IMR-90 (cell line): ENCODE results near the gene TENM4. TPM values are rescaled to one million over a fixed set of nuclear protein-coding genes. Genes with fewer than 3 reads are reported as not detected.

Experiments used
- ATAC-seq: fragments of 200-7000 bp; cut with Tn5 transposase; 2 replicates; pipeline ENCODE4 v1.9.1; 2020; ENCODE audit warnings: low read depth, mild to moderate bottlenecking, moderate library complexity
- BruUV-seq: library from RNA; stranded (reverse); fragments of 400-500 nt; replicated peaks from 2 replicates; lab custom pipeline; 2021; lab: Mats Ljungman, UMichigan
- CTCF ChIA-PET: fragments of 300-600 bp; formaldehyde crosslinking; extraction: SDS; loops from one replicate; lab custom pipeline; 2021; ENCODE audit warnings: antibody characterized with exemption; lab: Yijun Ruan, JAX
- POLR2A ChIA-PET: fragments of 300-600 bp; sonication (Branson Sonifier 250); formaldehyde crosslinking; loops from one replicate; lab custom pipeline; 2022; ENCODE audit warnings: antibody characterized with exemption; ENCODE audit not compliant: unreplicated experiment; lab: Charles Lee
- DNase-seq: peaks from one replicate; pipeline ENCODE4 v3.0.0; 2013
- H2AFZ ChIP-seq: replicated peaks from 2 replicates; pipeline ENCODE3; 2013; ENCODE audit warnings: low read length, mild to moderate bottlenecking; ENCODE audit not compliant: poor library complexity
- H2AK5ac ChIP-seq: 2 replicates; pipeline ENCODE4 v1.6.1; 2013; ENCODE audit warnings: low read depth, low read length, inconsistent platforms
- H2AK9ac ChIP-seq: replicated peaks from 2 replicates; pipeline ENCODE3; 2013; ENCODE audit warnings: mild to moderate bottlenecking, low read depth, low read length, moderate library complexity; ENCODE audit not compliant: poor library complexity
- H2BK120ac ChIP-seq: 2 replicates; pipeline ENCODE4 v1.6.1; 2013; ENCODE audit warnings: low read depth, low read length, inconsistent platforms
- H2BK15ac ChIP-seq: 3 replicates; pipeline ENCODE4 v1.6.1; 2013; ENCODE audit warnings: low read depth, low read length, inconsistent platforms
- H2BK20ac ChIP-seq: 2 replicates; pipeline ENCODE4 v1.6.1; 2013; ENCODE audit warnings: low read depth, mild to moderate bottlenecking, inconsistent platforms, low read length, moderate library complexity
- H2BK5ac ChIP-seq: 2 replicates; pipeline ENCODE4 v1.6.1; 2013; ENCODE audit warnings: mild to moderate bottlenecking, low read depth, low read length, inconsistent platforms; ENCODE audit not compliant: poor library complexity, severe bottlenecking
- H3K14ac ChIP-seq: replicated peaks from 2 replicates; pipeline ENCODE4 v1.6.1; 2013; ENCODE audit warnings: low read depth, low read length, inconsistent platforms
- H3K18ac ChIP-seq: 2 replicates; pipeline ENCODE4 v1.6.1; 2013; ENCODE audit warnings: low read depth, low read length, control low read depth
- H3K23ac ChIP-seq: 2 replicates; pipeline ENCODE4 v1.6.1; 2013; ENCODE audit warnings: low read depth, low read length, inconsistent platforms
- H3K27ac ChIP-seq: 2 replicates; pipeline ENCODE4 v1.5.1; 2013; ENCODE audit warnings: mild to moderate bottlenecking, control low read depth, low read length; ENCODE audit not compliant: insufficient read depth
- H3K27me3 ChIP-seq: 2 replicates; pipeline ENCODE4 v1.6.1; 2013; ENCODE audit warnings: low read length; ENCODE audit not compliant: control insufficient read depth, insufficient read depth
- H3K36me3 ChIP-seq: 2 replicates; pipeline ENCODE4 v1.6.1; 2013; ENCODE audit warnings: low read length, mixed read lengths; ENCODE audit not compliant: control insufficient read depth, insufficient read depth
- H3K4ac ChIP-seq: 2 replicates; pipeline ENCODE4 v1.6.1; 2013; ENCODE audit warnings: low read depth, low read length, inconsistent platforms
- H3K4me1 ChIP-seq: 2 replicates; pipeline ENCODE4 v1.6.1; 2013; ENCODE audit warnings: low read length, mixed read lengths; ENCODE audit not compliant: control insufficient read depth, insufficient read depth
- H3K4me2 ChIP-seq: 2 replicates; pipeline ENCODE4 v1.6.1; 2013; ENCODE audit warnings: low read depth, mild to moderate bottlenecking, control low read depth, low read length, moderate library complexity
- H3K4me3 ChIP-seq: 2 replicates; pipeline ENCODE4 v1.5.1; 2013; ENCODE audit warnings: low read depth, mild to moderate bottlenecking, control low read depth, low read length, moderate library complexity; ENCODE audit not compliant: insufficient read depth
- H3K56ac ChIP-seq: 2 replicates; pipeline ENCODE4 v1.6.1; 2013; ENCODE audit warnings: low read length, inconsistent platforms; ENCODE audit not compliant: insufficient read depth; ENCODE audit errors: extremely low read depth
- H3K79me1 ChIP-seq, 2 experiments: 2 replicates each; pipeline ENCODE4 v1.6.1; 2013; ENCODE audit warnings: low read length in 2 of 2, inconsistent platforms in 1 of 2, low read depth in 1 of 2
- H3K9ac ChIP-seq: 2 replicates; pipeline ENCODE4 v1.6.1; 2013; ENCODE audit warnings: low read depth, low read length, control low read depth
- H3K9me1 ChIP-seq: 2 replicates; pipeline ENCODE4 v1.6.1; 2013; ENCODE audit warnings: low read length, inconsistent platforms; ENCODE audit not compliant: insufficient read depth
- H3K9me3 ChIP-seq: 2 replicates; pipeline ENCODE4 v1.6.1; 2013; ENCODE audit warnings: low read length; ENCODE audit not compliant: control insufficient read depth, insufficient read depth
- H4K20me1 ChIP-seq: 2 replicates; pipeline ENCODE4 v1.6.1; 2013; ENCODE audit warnings: low read length, inconsistent platforms; ENCODE audit not compliant: insufficient read depth
- H4K5ac ChIP-seq: 2 replicates; pipeline ENCODE4 v1.6.1; 2013; ENCODE audit warnings: mild to moderate bottlenecking, low read depth, low read length, control low read depth
- H4K8ac ChIP-seq, 2 experiments: 2 replicates each; pipeline ENCODE4 v1.6.1; 2013; ENCODE audit warnings: low read depth in 2 of 2, low read length in 2 of 2, control low read depth in 1 of 2, inconsistent platforms in 1 of 2
- H4K91ac ChIP-seq: 2 replicates; pipeline ENCODE4 v1.6.1; 2013; ENCODE audit warnings: low read depth, low read length, inconsistent platforms; ENCODE audit not compliant: insufficient read depth
- BHLHE40 ChIP-seq: fragments of 150-350 bp; IDR thresholded peaks from 2 replicates; pipeline ENCODE4 v1.6.1; 2016; ENCODE audit warnings: mild to moderate bottlenecking, low read depth, low read length
- CEBPB ChIP-seq: IDR thresholded peaks from 2 replicates; pipeline ENCODE4 v1.6.1; 2012; ENCODE audit warnings: low read depth, low read length, improper control_type of control experiment
- CHD1 ChIP-seq: IDR thresholded peaks from 2 replicates; pipeline ENCODE4 v1.6.1; 2012; ENCODE audit warnings: low read depth, low read length, improper control_type of control experiment
- CTCF ChIP-seq: conservative IDR thresholded peaks from 2 replicates; pipeline ENCODE4 v1.5.1; 2012; ENCODE audit warnings: mild to moderate bottlenecking, low read depth, low read length, improper control_type of control experiment
- FOS ChIP-seq: fragments of 150-350 bp; IDR thresholded peaks from 2 replicates; pipeline ENCODE4 v1.6.1; 2016; ENCODE audit warnings: low read depth, low read length
- MAFK ChIP-seq: IDR thresholded peaks from 2 replicates; pipeline ENCODE4 v1.6.1; 2012; ENCODE audit warnings: low read depth, low read length, improper control_type of control experiment
- MAZ ChIP-seq: IDR thresholded peaks from 2 replicates; pipeline ENCODE4 v1.6.1; 2012; ENCODE audit warnings: low read depth, mild to moderate bottlenecking, low read length, improper control_type of control experiment, moderate library complexity, borderline replicate concordance
- MXI1 ChIP-seq: IDR thresholded peaks from 2 replicates; pipeline ENCODE4 v1.6.1; 2012; ENCODE audit warnings: low read depth, mild to moderate bottlenecking, low read length, moderate library complexity, borderline replicate concordance
- NFE2L2 ChIP-seq: fragments of 150-350 bp; IDR thresholded peaks from 2 replicates; pipeline ENCODE4 v1.6.1; 2016; ENCODE audit warnings: low read depth, mild to moderate bottlenecking, low read length
- POLR2A ChIP-seq: IDR thresholded peaks from 2 replicates; pipeline ENCODE4 v1.6.1; 2012; ENCODE audit warnings: mild to moderate bottlenecking, low read depth, low read length
- RAD21 ChIP-seq: IDR thresholded peaks from 2 replicates; pipeline ENCODE4 v1.6.1; 2012; ENCODE audit warnings: low read length, improper control_type of control experiment
- RCOR1 ChIP-seq: IDR thresholded peaks from 2 replicates; pipeline ENCODE4 v1.6.1; 2012; ENCODE audit warnings: mild to moderate bottlenecking, low read length, improper control_type of control experiment; ENCODE audit not compliant: insufficient replicate concordance
- RFX5 ChIP-seq: IDR thresholded peaks from 2 replicates; pipeline ENCODE4 v1.8.0; 2012; ENCODE audit warnings: low read depth, mild to moderate bottlenecking, low read length, moderate library complexity
- SMC3 ChIP-seq: fragments of 150-350 bp; IDR thresholded peaks from 2 replicates; pipeline ENCODE4 v1.6.1; 2016; ENCODE audit warnings: low read depth, mild to moderate bottlenecking, antibody characterized with exemption, low read length, moderate library complexity
- USF2 ChIP-seq: fragments of 150-350 bp; IDR thresholded peaks from 2 replicates; pipeline ENCODE4 v1.6.1; 2017; ENCODE audit warnings: mild to moderate bottlenecking, antibody characterized with exemption, low read length, low read depth
- WGBS, 2 experiments: methylation state at CpG; one replicate each; pipeline versions ENCODE4 v1.1.5 to v1.1.7; 2013; ENCODE audit warnings: missing lambda C conversion rate in 2 of 2; ENCODE audit not compliant: insufficient read length in 1 of 2; ENCODE audit errors: extremely low coverage in 2 of 2; 5-methylcytosine and 5-hydroxymethylcytosine counted together
- dilution Hi-C: fragments of 300-500 bp; cut with HindIII; formaldehyde crosslinking; loops from one replicate; pipeline ENCODE4 v1.14.3; 2018; ENCODE audit warnings: low sequenced_read_pairs; ENCODE audit not compliant: unreplicated experiment
- in situ Hi-C: fragments of 300-500 bp; cut with MboI; formaldehyde crosslinking; loops from 3 replicates; pipeline ENCODE4 v1.14.3; 2019; ENCODE audit warnings: low sequenced_read_pairs, inconsistent platforms, mixed read lengths
- intact Hi-C: fragments of 100-400 bp; cut with micrococcal nuclease; formaldehyde crosslinking; loops from 2 replicates; pipeline ENCODE4 v1.10.0; 2022
- polyA plus RNA-seq, 3 experiments: library from polyadenylated mRNA; depleted of rRNA; stranded (reverse); fragments of >200 nt; gene quantifications; 2 replicates each; pipeline ENCODE4 v1.2.3, GENCODE V29; 2012; ENCODE audit warnings: low replicate concordance in 1 of 3
- total RNA-seq: library from RNA; depleted of rRNA; stranded (reverse); fragments of >200 nt; gene quantifications from 2 replicates; pipeline ENCODE4 v1.2.3, GENCODE V29; 2012
- TF ChIP-seq, protein P1 (sequence below): fragments of 150-350 bp; IDR thresholded peaks from 2 replicates; pipeline ENCODE4 v1.6.1; 2016; ENCODE audit warnings: low read depth, mild to moderate bottlenecking, low read length, moderate library complexity, borderline replicate concordance

Gene TENM4
- total and polyA plus RNA-seq, 2 of the 4 experiments (the other 2 are of a cell fraction) = 7.4 to 9.0 TPM

GRCh38 chr11:78612721-78613377 lies 828.0 kb downstream of the TENM4 start:
- ChIA-PET CTCF (no interaction called here), POLR2A (no interaction called here)
- Histone ChIP-seq H2BK20ac (no peak overlapping the region), H2AFZ (no peak overlapping the region), H4K91ac (no peak overlapping the region), H3K36me3 (no peaks in the 10 kb centered on the region), H3K27me3 (no peaks in the 10 kb centered on the region; the same call in none of the 2 replicates), H3K4me2 (no peak overlapping the region), H3K14ac (no peak overlapping the region), H3K9me1 (no peaks in the 10 kb centered on the region), H3K56ac (no peak overlapping the region), H3K9ac (no peak overlapping the region), H3K23ac (no peak overlapping the region), H3K18ac (no peak overlapping the region), H3K4me1 (no peaks in the 10 kb centered on the region), H2BK120ac (no peak overlapping the region), H3K4ac (no peak overlapping the region), H3K9me3 (no peaks in the 10 kb centered on the region), H2AK9ac (no peak overlapping the region), H2BK5ac (no peak overlapping the region), H3K4me3 (no peak overlapping the region), H4K5ac (no peak overlapping the region), H2AK5ac (no peak overlapping the region), H4K20me1 (no peaks in the 10 kb centered on the region), H3K27ac (no peak overlapping the region), H2BK15ac (no peak overlapping the region), H3K79me1 (no peaks in the 10 kb centered on the region), H4K8ac (no peak overlapping the region)
- WGBS, 2 experiments = no CpG with 5 or more reads among the region's 4 CpGs
- no peak for DNase-seq
- dilution Hi-C loops (no loop called here), in situ Hi-C loops (no loop called here), intact Hi-C loops (no loop called here)
- no peak for ATAC-seq
- TF ChIP-seq SMC3 (no peak), MAFK (no peak), MXI1 (no peak), USF2 (no peak), BHLHE40 (no peak), RFX5 (no peak), CTCF (no peak), POLR2A (no peak), CHD1 (no peak), MAZ (no peak), CEBPB (no peak), RAD21 (no peak), NFE2L2 (no peak), FOS (no peak), RCOR1 (no peak)
- TF ChIP-seq, protein P1, sequence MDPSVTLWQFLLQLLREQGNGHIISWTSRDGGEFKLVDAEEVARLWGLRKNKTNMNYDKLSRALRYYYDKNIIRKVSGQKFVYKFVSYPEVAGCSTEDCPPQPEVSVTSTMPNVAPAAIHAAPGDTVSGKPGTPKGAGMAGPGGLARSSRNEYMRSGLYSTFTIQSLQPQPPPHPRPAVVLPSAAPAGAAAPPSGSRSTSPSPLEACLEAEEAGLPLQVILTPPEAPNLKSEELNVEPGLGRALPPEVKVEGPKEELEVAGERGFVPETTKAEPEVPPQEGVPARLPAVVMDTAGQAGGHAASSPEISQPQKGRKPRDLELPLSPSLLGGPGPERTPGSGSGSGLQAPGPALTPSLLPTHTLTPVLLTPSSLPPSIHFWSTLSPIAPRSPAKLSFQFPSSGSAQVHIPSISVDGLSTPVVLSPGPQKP = no peak
- no TSS peak for BruUV-seq
